Neural cell (in vitro differentiated cells): ENCODE measurements around the gene RHOH. TPM values are rescaled to one million over a fixed set of nuclear protein-coding genes. Genes with fewer than 3 reads are reported as not detected.

ENCODE experiments used
- H2AFZ ChIP-seq: fragments of 200-600, 300-800 bp; sonication (generic), shearing (Covaris generic); 2 replicates; pipeline ENCODE4 v1.6.0; 2014; ENCODE audit warnings: low read depth, mild to moderate bottlenecking, antibody characterized with exemption, low read length, moderate library complexity
- H3F3A ChIP-seq: fragments of 200-600 bp; shearing (Covaris generic); 2 replicates; pipeline ENCODE4 v1.6.1; 2016; ENCODE audit warnings: mild to moderate bottlenecking, moderate library complexity, mixed read lengths, antibody characterized with exemption, low read length; ENCODE audit not compliant: insufficient read depth, poor library complexity, severe bottlenecking
- H3K27ac ChIP-seq: fragments of 200-600, 300-800 bp; sonication (generic), shearing (Covaris generic); 2 replicates; pipeline ENCODE4 v1.5.1; 2014; ENCODE audit warnings: mild to moderate bottlenecking, low read length, moderate library complexity
- H3K27me3 ChIP-seq: fragments of 300-800, 200-600 bp; sonication (generic), shearing (Covaris generic); 2 replicates; pipeline ENCODE4 v1.6.0; 2014; ENCODE audit warnings: mild to moderate bottlenecking, low read depth, low read length, moderate library complexity; ENCODE audit not compliant: insufficient read depth
- H3K36me3 ChIP-seq: fragments of 300-800, 200-600 bp; sonication (generic), shearing (Covaris generic); 2 replicates; pipeline ENCODE4 v1.5.1; 2014; ENCODE audit warnings: mild to moderate bottlenecking, antibody characterized with exemption, low read length, moderate library complexity; ENCODE audit not compliant: insufficient read depth
- H3K4me2 ChIP-seq: fragments of 300-800, 200-600 bp; sonication (generic), shearing (Covaris generic); 2 replicates; pipeline ENCODE4 v1.6.0; 2014; ENCODE audit warnings: mild to moderate bottlenecking, low read length
- H3K4me3 ChIP-seq: fragments of 300-800, 200-600 bp; sonication (generic), shearing (Covaris generic); 2 replicates; pipeline ENCODE4 v1.5.1; 2014; ENCODE audit warnings: mild to moderate bottlenecking, low read length, moderate library complexity
- H3K79me2 ChIP-seq: fragments of 200-600 bp; shearing (Covaris generic); replicated peaks from 2 replicates; pipeline ENCODE4 v1.6.0; 2014; ENCODE audit warnings: mild to moderate bottlenecking, low read length, moderate library complexity; ENCODE audit not compliant: insufficient read depth
- H3K9ac ChIP-seq: fragments of 300-800, 200-600 bp; sonication (generic), shearing (Covaris generic); 2 replicates; pipeline ENCODE4 v1.6.1; 2016; ENCODE audit warnings: mild to moderate bottlenecking, low read length, mixed read lengths
- H3K9me2 ChIP-seq: fragments of 200-600 bp; shearing (Covaris generic); 2 replicates; pipeline ENCODE4 v1.6.1; 2016; ENCODE audit warnings: mild to moderate bottlenecking, low read length, mixed read lengths; ENCODE audit not compliant: insufficient read depth
- H3K9me3 ChIP-seq: fragments of 200-600, 300-800 bp; sonication (generic), shearing (Covaris generic); 2 replicates; pipeline ENCODE4 v1.6.1; 2016; ENCODE audit warnings: mild to moderate bottlenecking, mixed run types, low read length, moderate library complexity, mixed read lengths
- H4K20me1 ChIP-seq: fragments of 200-600 bp; shearing (Covaris generic); 2 replicates; pipeline ENCODE4 v1.6.1; 2016; ENCODE audit warnings: mild to moderate bottlenecking, mixed run types; ENCODE audit not compliant: insufficient read depth
- EP300 ChIP-seq: fragments of 450-650 bp; conservative IDR thresholded peaks from 2 replicates; pipeline ENCODE4 v1.6.1; 2014; ENCODE audit warnings: antibody characterized with exemption, mild to moderate bottlenecking, moderate library complexity; ENCODE audit not compliant: poor library complexity, severe bottlenecking
- EZH2 ChIP-seq: fragments of 200-600, 300-800 bp; shearing (Covaris generic), sonication (generic); IDR thresholded peaks from 2 replicates; pipeline ENCODE4 v1.6.1; 2014; ENCODE audit warnings: antibody characterized with exemption, low read length, borderline replicate concordance, mild to moderate bottlenecking; ENCODE audit not compliant: insufficient read depth, poor library complexity, severe bottlenecking
- MXI1 ChIP-seq: fragments of 450-650 bp; conservative IDR thresholded peaks from 2 replicates; pipeline ENCODE4 v1.6.1; 2014; ENCODE audit warnings: antibody characterized with exemption, mild to moderate bottlenecking; ENCODE audit not compliant: poor library complexity, severe bottlenecking
- POLR2AphosphoS5 ChIP-seq: IDR thresholded peaks from 2 replicates; pipeline ENCODE4 v1.6.1; 2012
- RAD21 ChIP-seq: fragments of 450-650 bp; conservative IDR thresholded peaks from 2 replicates; pipeline ENCODE4 v1.6.1; 2014; ENCODE audit warnings: antibody characterized with exemption, mild to moderate bottlenecking, moderate library complexity
- SMC3 ChIP-seq: fragments of 450-650 bp; conservative IDR thresholded peaks from 2 replicates; pipeline ENCODE4 v1.6.1; 2014; ENCODE audit warnings: antibody characterized with exemption, mild to moderate bottlenecking, moderate library complexity; ENCODE audit not compliant: poor library complexity
- TAF1 ChIP-seq: IDR thresholded peaks from 2 replicates; pipeline ENCODE4 v1.6.1; 2012; ENCODE audit warnings: low read depth
- polyA plus RNA-seq: library from polyadenylated mRNA; depleted of rRNA; stranded (reverse); fragments of >200 nt; gene quantifications from 2 replicates; pipeline ENCODE4 v1.2.3, GENCODE V29; 2014
- TF ChIP-seq, protein P1 (sequence below): IDR thresholded peaks from 2 replicates; pipeline ENCODE4 v1.6.1; 2012; ENCODE audit warnings: borderline replicate concordance
- TF ChIP-seq, protein P2 (sequence below): fragments of 450-650 bp; IDR thresholded peaks from 2 replicates; pipeline ENCODE4 v1.5.1; 2014; ENCODE audit warnings: antibody characterized with exemption, mild to moderate bottlenecking, moderate library complexity; ENCODE audit not compliant: poor library complexity, severe bottlenecking

Gene RHOH
- polyA plus RNA-seq, 1 donor from 2014 or later: not detected

DNA sequence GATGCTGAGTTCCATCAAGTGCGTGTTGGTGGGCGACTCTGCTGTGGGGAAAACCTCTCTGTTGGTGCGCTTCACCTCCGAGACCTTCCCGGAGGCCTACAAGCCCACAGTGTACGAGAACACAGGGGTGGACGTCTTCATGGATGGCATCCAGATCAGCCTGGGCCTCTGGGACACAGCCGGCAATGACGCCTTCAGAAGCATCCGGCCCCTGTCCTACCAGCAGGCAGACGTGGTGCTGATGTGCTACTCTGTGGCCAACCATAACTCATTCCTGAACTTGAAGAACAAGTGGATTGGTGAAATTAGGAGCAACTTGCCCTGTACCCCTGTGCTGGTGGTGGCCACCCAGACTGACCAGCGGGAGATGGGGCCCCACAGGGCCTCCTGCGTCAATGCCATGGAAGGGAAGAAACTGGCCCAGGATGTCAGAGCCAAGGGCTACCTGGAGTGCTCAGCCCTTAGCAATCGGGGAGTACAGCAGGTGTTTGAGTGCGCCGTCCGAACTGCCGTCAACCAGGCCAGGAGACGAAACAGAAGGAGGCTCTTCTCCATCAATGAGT is 46.6 kb downstream of the RHOH start:
- Histone ChIP-seq H3K27me3 (no peaks in the 10 kb centered on the region), H3K79me2 (no peaks in the 10 kb centered on the region), H3K4me2 (no peak overlapping the region), H3K9ac (no peak overlapping the region), H3K27ac (no peak overlapping the region), H3K36me3 (no peaks in the 10 kb centered on the region), H3K4me3 (no peak overlapping the region), H2AFZ (no peak overlapping the region), H3K9me3 (no peaks in the 10 kb centered on the region), H3F3A (no peaks in the 10 kb centered on the region), H4K20me1 (no peaks in the 10 kb centered on the region), H3K9me2 (no peaks in the 10 kb centered on the region)
- TF ChIP-seq TAF1 (no peak), EP300 (no peak), SMC3 (no peak), EZH2 (no peak), RAD21 (no peak), MXI1 (no peak), POLR2AphosphoS5 (no peak)
- TF ChIP-seq, protein P1, sequence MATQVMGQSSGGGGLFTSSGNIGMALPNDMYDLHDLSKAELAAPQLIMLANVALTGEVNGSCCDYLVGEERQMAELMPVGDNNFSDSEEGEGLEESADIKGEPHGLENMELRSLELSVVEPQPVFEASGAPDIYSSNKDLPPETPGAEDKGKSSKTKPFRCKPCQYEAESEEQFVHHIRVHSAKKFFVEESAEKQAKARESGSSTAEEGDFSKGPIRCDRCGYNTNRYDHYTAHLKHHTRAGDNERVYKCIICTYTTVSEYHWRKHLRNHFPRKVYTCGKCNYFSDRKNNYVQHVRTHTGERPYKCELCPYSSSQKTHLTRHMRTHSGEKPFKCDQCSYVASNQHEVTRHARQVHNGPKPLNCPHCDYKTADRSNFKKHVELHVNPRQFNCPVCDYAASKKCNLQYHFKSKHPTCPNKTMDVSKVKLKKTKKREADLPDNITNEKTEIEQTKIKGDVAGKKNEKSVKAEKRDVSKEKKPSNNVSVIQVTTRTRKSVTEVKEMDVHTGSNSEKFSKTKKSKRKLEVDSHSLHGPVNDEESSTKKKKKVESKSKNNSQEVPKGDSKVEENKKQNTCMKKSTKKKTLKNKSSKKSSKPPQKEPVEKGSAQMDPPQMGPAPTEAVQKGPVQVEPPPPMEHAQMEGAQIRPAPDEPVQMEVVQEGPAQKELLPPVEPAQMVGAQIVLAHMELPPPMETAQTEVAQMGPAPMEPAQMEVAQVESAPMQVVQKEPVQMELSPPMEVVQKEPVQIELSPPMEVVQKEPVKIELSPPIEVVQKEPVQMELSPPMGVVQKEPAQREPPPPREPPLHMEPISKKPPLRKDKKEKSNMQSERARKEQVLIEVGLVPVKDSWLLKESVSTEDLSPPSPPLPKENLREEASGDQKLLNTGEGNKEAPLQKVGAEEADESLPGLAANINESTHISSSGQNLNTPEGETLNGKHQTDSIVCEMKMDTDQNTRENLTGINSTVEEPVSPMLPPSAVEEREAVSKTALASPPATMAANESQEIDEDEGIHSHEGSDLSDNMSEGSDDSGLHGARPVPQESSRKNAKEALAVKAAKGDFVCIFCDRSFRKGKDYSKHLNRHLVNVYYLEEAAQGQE: no peak
- TF ChIP-seq, protein P2, sequence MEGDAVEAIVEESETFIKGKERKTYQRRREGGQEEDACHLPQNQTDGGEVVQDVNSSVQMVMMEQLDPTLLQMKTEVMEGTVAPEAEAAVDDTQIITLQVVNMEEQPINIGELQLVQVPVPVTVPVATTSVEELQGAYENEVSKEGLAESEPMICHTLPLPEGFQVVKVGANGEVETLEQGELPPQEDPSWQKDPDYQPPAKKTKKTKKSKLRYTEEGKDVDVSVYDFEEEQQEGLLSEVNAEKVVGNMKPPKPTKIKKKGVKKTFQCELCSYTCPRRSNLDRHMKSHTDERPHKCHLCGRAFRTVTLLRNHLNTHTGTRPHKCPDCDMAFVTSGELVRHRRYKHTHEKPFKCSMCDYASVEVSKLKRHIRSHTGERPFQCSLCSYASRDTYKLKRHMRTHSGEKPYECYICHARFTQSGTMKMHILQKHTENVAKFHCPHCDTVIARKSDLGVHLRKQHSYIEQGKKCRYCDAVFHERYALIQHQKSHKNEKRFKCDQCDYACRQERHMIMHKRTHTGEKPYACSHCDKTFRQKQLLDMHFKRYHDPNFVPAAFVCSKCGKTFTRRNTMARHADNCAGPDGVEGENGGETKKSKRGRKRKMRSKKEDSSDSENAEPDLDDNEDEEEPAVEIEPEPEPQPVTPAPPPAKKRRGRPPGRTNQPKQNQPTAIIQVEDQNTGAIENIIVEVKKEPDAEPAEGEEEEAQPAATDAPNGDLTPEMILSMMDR: no peak

DNA sequence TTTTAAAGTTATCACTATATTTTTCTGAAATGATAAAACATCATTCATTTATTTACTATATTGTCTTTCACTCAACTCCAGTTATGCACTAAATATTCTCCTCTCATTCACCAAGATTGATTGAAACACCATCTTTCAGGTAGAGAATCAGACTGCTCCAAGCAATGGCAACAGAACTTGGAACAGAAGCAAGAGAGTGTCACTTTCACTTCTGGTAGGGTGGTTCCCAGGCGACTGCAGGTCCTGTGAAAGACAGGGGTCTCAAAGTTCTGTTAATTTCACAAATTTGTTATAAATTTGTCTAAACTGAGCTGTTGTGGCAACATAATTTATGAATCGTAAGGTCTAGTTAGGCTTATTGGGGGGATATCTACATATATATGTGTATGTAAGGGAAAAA is 47.8 kb downstream of the RHOH start:
- TF ChIP-seq MXI1 (no peak), POLR2AphosphoS5 (no peak)
- TF ChIP-seq, protein P1: no peak
- no peaks in the 10 kb centered on the region for H3K27me3 ChIP-seq
- H3K79me2 ChIP-seq: no peaks in the 10 kb centered on the region
- no peak overlapping the region for H3K4me3 ChIP-seq
- H3K4me2 ChIP-seq: no peak overlapping the region
- no peaks in the 10 kb centered on the region for H3K9me2 ChIP-seq
- no peaks in the 10 kb centered on the region for H3K36me3 ChIP-seq
- no peak overlapping the region for H2AFZ ChIP-seq
- H4K20me1 ChIP-seq: no peaks in the 10 kb centered on the region
- no peak overlapping the region for H3K9ac ChIP-seq
- no peaks in the 10 kb centered on the region for H3F3A ChIP-seq
- no peak overlapping the region for H3K27ac ChIP-seq
- no peaks in the 10 kb centered on the region for H3K9me3 ChIP-seq
